OCI-LY3 (cell line): ENCODE measurements around the gene ACTL6A.

ENCODE experiments used
- EZH2phosphoT487 ChIP-seq: fragments of 200-600 bp; shearing (Covaris generic); IDR thresholded peaks from 2 replicates; pipeline ENCODE4 v1.6.1; 2018; ENCODE audit warnings: antibody characterized with exemption, mixed run types, low read depth
- TF ChIP-seq, protein P1 (sequence below): fragments of 200-600, 300-600 bp; sonication (generic); IDR thresholded peaks from 2 replicates; pipeline ENCODE4 v1.5.1; 2014; ENCODE audit warnings: antibody characterized with exemption, low read length, low read depth

DNA sequence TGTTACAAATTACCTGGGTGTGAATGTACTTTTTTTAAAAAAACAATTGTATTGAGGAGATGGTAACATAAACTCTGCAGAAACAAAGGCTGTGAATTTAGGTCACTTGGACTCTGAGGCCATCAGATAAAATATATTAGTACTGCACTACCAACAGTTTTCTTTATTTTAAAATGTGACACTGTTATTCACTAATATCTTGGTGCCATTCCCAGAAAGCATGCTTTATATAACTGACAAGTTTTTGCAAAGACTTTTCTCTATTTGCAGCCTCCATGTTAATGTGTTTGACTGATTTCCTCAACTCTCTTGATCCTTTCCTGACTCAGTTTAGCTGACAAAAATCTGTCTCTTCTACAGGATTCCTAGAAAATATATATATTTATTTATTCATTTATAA, 26.5 kb upstream of the ACTL6A start:
- TF ChIP-seq, protein P1, sequence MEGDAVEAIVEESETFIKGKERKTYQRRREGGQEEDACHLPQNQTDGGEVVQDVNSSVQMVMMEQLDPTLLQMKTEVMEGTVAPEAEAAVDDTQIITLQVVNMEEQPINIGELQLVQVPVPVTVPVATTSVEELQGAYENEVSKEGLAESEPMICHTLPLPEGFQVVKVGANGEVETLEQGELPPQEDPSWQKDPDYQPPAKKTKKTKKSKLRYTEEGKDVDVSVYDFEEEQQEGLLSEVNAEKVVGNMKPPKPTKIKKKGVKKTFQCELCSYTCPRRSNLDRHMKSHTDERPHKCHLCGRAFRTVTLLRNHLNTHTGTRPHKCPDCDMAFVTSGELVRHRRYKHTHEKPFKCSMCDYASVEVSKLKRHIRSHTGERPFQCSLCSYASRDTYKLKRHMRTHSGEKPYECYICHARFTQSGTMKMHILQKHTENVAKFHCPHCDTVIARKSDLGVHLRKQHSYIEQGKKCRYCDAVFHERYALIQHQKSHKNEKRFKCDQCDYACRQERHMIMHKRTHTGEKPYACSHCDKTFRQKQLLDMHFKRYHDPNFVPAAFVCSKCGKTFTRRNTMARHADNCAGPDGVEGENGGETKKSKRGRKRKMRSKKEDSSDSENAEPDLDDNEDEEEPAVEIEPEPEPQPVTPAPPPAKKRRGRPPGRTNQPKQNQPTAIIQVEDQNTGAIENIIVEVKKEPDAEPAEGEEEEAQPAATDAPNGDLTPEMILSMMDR, result no peak
- TF ChIP-seq EZH2phosphoT487, result no peak
